Activated CD4-positive, CD25-positive, alpha-beta regulatory T cell treated with anti-CD3 and anti-CD28 coated beads, Interleukin-2, amount 50 U/mL, for 72 hours (primary cell): ENCODE data around the gene ERMAP.
"Not testable (repeated sequence)": the region's sequence is repeated elsewhere in the genome, so short reads cannot be mapped to it uniquely, and the experiment has no call there.

Experiments used
- DNase-seq: peaks from one replicate; pipeline ENCODE4 v3.0.0; 2021

The ERMAP gene

GRCh38 chr1:42845193-42845592, 28.3 kb downstream of the ERMAP start:
- DNase-seq: no peak

- DNase-seq: no peak
Observed at GRCh38 chr1:42845866-42846256, 28.9 kb downstream of the ERMAP start.

- DNase-seq: peak; percentile 79
Observed at GRCh38 chr1:42846257-42847110, 29.6 kb downstream of the ERMAP start, which contains the start of gene ZNF691. Gene ZNF691, plus strand, starts transcription at chr1:42846613. Its CDS starts 3,046 bp downstream, at chr1:42849659.

- no peak for DNase-seq
Observed at GRCh38 chr1:42847111-42847595, 30.2 kb downstream of the ERMAP start.

- no peak for DNase-seq
Observed at GRCh38 chr1:42847721-42848460, 31.0 kb downstream of the ERMAP start.

GRCh38 chr1:42848823-42849537, 32.1 kb downstream of the ERMAP start:
- DNase-seq: no peak

- no peak for DNase-seq
Observed at GRCh38 chr1:42849944-42850343, 33.0 kb downstream of the ERMAP start.

- DNase-seq: no peak
Observed at GRCh38 chr1:42851420-42851819, 34.5 kb downstream of the ERMAP start.

GRCh38 chr1:42851960-42852607, 35.2 kb downstream of the ERMAP start:
- DNase-seq: no peak

GRCh38 chr1:42852608-42852980, 35.7 kb downstream of the ERMAP start:
- DNase-seq: no peak

- DNase-seq: no peak
Observed at GRCh38 chr1:42853116-42853884, 36.4 kb downstream of the ERMAP start.

GRCh38 chr1:42856554-42856953, 39.6 kb downstream of the ERMAP start:
- not testable (repeated sequence) for DNase-seq

GRCh38 chr1:42859366-42859765, 42.4 kb downstream of the ERMAP start:
- not testable (repeated sequence) for DNase-seq

GRCh38 chr1:42860339-42861013, 43.6 kb downstream of the ERMAP start:
- no peak for DNase-seq

- DNase-seq: no peak
Observed at GRCh38 chr1:42861014-42861399, 44.1 kb downstream of the ERMAP start.

GRCh38 chr1:42866549-42866948, 49.6 kb downstream of the ERMAP start:
- DNase-seq: no peak

- DNase-seq: not testable (repeated sequence)
Observed at GRCh38 chr1:42868466-42868865, 51.5 kb downstream of the ERMAP start.

- DNase-seq: not testable (repeated sequence)
Observed at GRCh38 chr1:42869254-42869653, 52.3 kb downstream of the ERMAP start.

GRCh38 chr1:42869751-42870150, 52.8 kb downstream of the ERMAP start:
- DNase-seq: not testable (repeated sequence)

GRCh38 chr1:42873108-42873507, 56.2 kb downstream of the ERMAP start:
- DNase-seq: not testable (repeated sequence)

GRCh38 chr1:42873670-42874069, 56.7 kb downstream of the ERMAP start:
- DNase-seq: no peak
